Transverse colon (tissue), 4 donors: ENCODE results near the gene SENP2. TPM values are rescaled to one million over a fixed set of nuclear protein-coding genes. Genes with fewer than 3 reads are reported as not detected.

Experiments
- DNase-seq: peaks from one replicate; pipeline ENCODE4 v3.0.0-alpha.2; 2019
- H3K27ac ChIP-seq, 4 donors: fragments of 200-600 bp; sonication (generic); 2 replicates each; pipeline ENCODE4 v1.5.1; 2016 to 2018; ENCODE audit warnings: inconsistent platforms in 4 of 4
- H3K27me3 ChIP-seq: fragments of 200-600 bp; sonication (generic); 2 replicates; pipeline ENCODE4 v1.5.1; 2017; ENCODE audit warnings: inconsistent platforms
- H3K36me3 ChIP-seq, 4 donors: fragments of 200-600 bp; sonication (generic); 2 replicates each; pipeline ENCODE4 v1.5.1; 2017 to 2019; ENCODE audit warnings: inconsistent platforms in 4 of 4
- H3K4me1 ChIP-seq, 4 donors: fragments of 200-600 bp; sonication (generic); 2 replicates each; pipeline ENCODE4 v1.5.1; 2017 to 2020; ENCODE audit warnings: inconsistent platforms in 4 of 4
- H3K4me3 ChIP-seq, 4 donors: fragments of 200-600 bp; sonication (generic); 1 replicate in 1 of 4; 2 replicates in 3 of 4; pipeline versions ENCODE4 v1.5.1 to v1.6.1; 2017 to 2019; ENCODE audit warnings: inconsistent platforms in 4 of 4
- H3K9me3 ChIP-seq, 2 donors: fragments of 200-600 bp; sonication (generic); 2 replicates each; pipeline ENCODE4 v1.5.1; 2017 to 2019; ENCODE audit warnings: inconsistent platforms in 2 of 2
- CTCF ChIP-seq, 5 experiments: fragments of 200-600 bp in 3 of 5; fragments of 450-650 bp in 2 of 5; sonication (generic) in 3 of 5; IDR thresholded peaks; 1 replicate in 2 of 5; 2 replicates in 3 of 5; pipeline ENCODE4 v1.5.1; 2016 to 2017; ENCODE audit warnings: antibody characterized with exemption in 5 of 5, inconsistent platforms in 3 of 5, mild to moderate bottlenecking in 2 of 5, moderate library complexity in 1 of 5
- EP300 ChIP-seq: sonication (generic); formaldehyde crosslinking; IDR thresholded peaks from one replicate; pipeline ENCODE4 v1.6.1; 2017; ENCODE audit warnings: antibody characterized with exemption, low read depth
- POLR2A ChIP-seq: fragments of 450-650 bp; IDR thresholded peaks from one replicate; pipeline ENCODE4 v1.6.1; 2016; ENCODE audit warnings: antibody characterized with exemption, mild to moderate bottlenecking, moderate library complexity
- POLR2AphosphoS5 ChIP-seq, 3 donors: sonication (generic); formaldehyde crosslinking; IDR thresholded peaks; one replicate each; pipeline ENCODE4 v1.6.1; 2016; ENCODE audit warnings: antibody characterized with exemption in 3 of 3
- WGBS, 2 donors: methylation state at CpG; one replicate each; pipeline ENCODE4 v1.1.5; 2018; ENCODE audit warnings: low coverage in 1 of 2; 5-methylcytosine and 5-hydroxymethylcytosine counted together
- in situ Hi-C, 4 donors: fragments of 200-750 bp; cut with MboI; loops; one replicate each; pipeline versions ENCODE4 v1.15.0 to v1.15.1; 2017; ENCODE audit warnings: low sequenced_read_pairs in 3 of 4, low pct_ligation_motif_present in 1 of 4, low pct_unique_long_range_greater_than_20kb in 1 of 4
- intact Hi-C: fragments of 100-400 bp; cut with DNase I; formaldehyde crosslinking; loops from one replicate; pipeline ENCODE4 v1.15.1; 2023; ENCODE audit warnings: low total_unique reads
- total RNA-seq, 4 donors: library from RNA; depleted of rRNA; stranded (reverse); fragments of >200 nt; gene quantifications; one replicate each; pipeline ENCODE4 v1.1.0, GENCODE V29; 2016

Gene SENP2
- total RNA-seq, 4 donors from 2014 or later: 4.0 to 28.4 (median 18.4) TPM

- Histone ChIP-seq H3K4me3 (no peak overlapping the region), H3K36me3 (peaks cover 0 to 74% (median 30%) of the 10 kb centered on the region in 4 donors), H3K27ac (no peak overlapping the region), H3K27me3 (no peaks in the 10 kb centered on the region), H3K9me3 (no peaks in the 10 kb centered on the region), H3K4me1 (no peaks in the 10 kb centered on the region)
- in situ Hi-C loops: no loop called here
- TF ChIP-seq POLR2A: no peak
- TF ChIP-seq CTCF (IDR thresholded peaks at IDR 0.05): no peak
- no peak for TF ChIP-seq EP300
- TF ChIP-seq POLR2AphosphoS5 (IDR thresholded peaks at IDR 0.05): no peak
- intact Hi-C loops: loop anchor here (10.0 kb wide), 1 partner anchor 1539 kb away; no protein-coding TSS in a partner anchor
- DNase-seq: no peak
Observed at GRCh38 chr3:185605566-185605965, 19.5 kb downstream of the SENP2 start.

- in situ Hi-C loops (no loop called here), intact Hi-C loops (loop anchor here (10.0 kb wide), 1 partner anchor 1539 kb away; no protein-coding TSS in a partner anchor)
- no peak overlapping the region for H3K4me3 ChIP-seq
- no peak overlapping the region for H3K27ac ChIP-seq
- no peak for TF ChIP-seq POLR2AphosphoS5 (IDR thresholded peaks at IDR 0.05)
- H3K9me3 ChIP-seq: no peaks in the 10 kb centered on the region
- peaks cover 0 to 74% (median 32%) of the 10 kb centered on the region in 4 donors for H3K36me3 ChIP-seq
- WGBS, 2 donors: 87 to 94% methylated on average over 3 to 4 of the region's 4 CpGs
- no peaks in the 10 kb centered on the region for H3K4me1 ChIP-seq
- H3K27me3 ChIP-seq: no peaks in the 10 kb centered on the region
- no peak for DNase-seq
Observed at GRCh38 chr3:185606196-185606595, 20.1 kb downstream of the SENP2 start.

- DNase-seq: no peak
- 81 to 87% methylated on average over 5 to 6 of the region's 6 CpGs for WGBS, 2 donors
- Histone ChIP-seq H3K9me3 (no peaks in the 10 kb centered on the region), H3K27me3 (no peaks in the 10 kb centered on the region), H3K27ac (no peak overlapping the region), H3K4me3 (no peak overlapping the region), H3K36me3 (peaks cover 0 to 87% (median 37%) of the 10 kb centered on the region in 4 donors), H3K4me1 (no peaks in the 10 kb centered on the region)
- in situ Hi-C loops (no loop called here), intact Hi-C loops (no loop called here)
- no peak for TF ChIP-seq CTCF (IDR thresholded peaks at IDR 0.05)
- TF ChIP-seq POLR2AphosphoS5 (IDR thresholded peaks at IDR 0.05): no peak
- TF ChIP-seq EP300: no peak
- no peak for TF ChIP-seq POLR2A
Observed at GRCh38 chr3:185613016-185613415, 26.9 kb downstream of the SENP2 start.

GRCh38 chr3:185623939-185624665 lies 38.0 kb downstream of the SENP2 start:
- no peaks in the 10 kb centered on the region for H3K9me3 ChIP-seq
- H3K4me1 ChIP-seq: peaks cover 1 to 8% (median 4%) of the 10 kb centered on the region in 4 donors
- intact Hi-C loops (no loop called here), in situ Hi-C loops (no loop called here)
- WGBS, 2 donors: 84 to 90% methylated on average over 4 to 7 of the region's 7 CpGs
- no peak overlapping the region for H3K27ac ChIP-seq
- H3K36me3 ChIP-seq: peaks cover 0 to 60% (median 16%) of the 10 kb centered on the region in 4 donors
- no peak overlapping the region for H3K4me3 ChIP-seq
- TF ChIP-seq POLR2A (no peak), EP300 (no peak), POLR2AphosphoS5 (IDR thresholded peaks at IDR 0.05) (no peak), CTCF (IDR thresholded peaks at IDR 0.05) (no peak)
- DNase-seq: no peak
- H3K27me3 ChIP-seq: no peaks in the 10 kb centered on the region
